Hepatocyte (in vitro differentiated cells): Measurements from ENCODE around the gene USO1.

ENCODE experiments used
- CTCF ChIP-seq: fragments of 200-600 bp; sonication (generic); IDR thresholded peaks from 2 replicates; pipeline ENCODE4 v1.5.1; 2016; ENCODE audit warnings: antibody characterized with exemption, mild to moderate bottlenecking; ENCODE audit not compliant: poor library complexity
- EZH2 ChIP-seq: fragments of 200-600 bp; sonication (generic); IDR thresholded peaks from 2 replicates; pipeline ENCODE4 v1.6.1; 2016; ENCODE audit warnings: antibody characterized with exemption, mild to moderate bottlenecking, borderline replicate concordance
- EZH2phosphoT487 ChIP-seq: fragments of 200-600 bp; sonication (generic); IDR thresholded peaks from one replicate; pipeline ENCODE4 v1.6.1; 2018; ENCODE audit warnings: antibody characterized with exemption, mild to moderate bottlenecking, low read depth, moderate library complexity; ENCODE audit not compliant: unreplicated experiment, severe bottlenecking

- TF ChIP-seq CTCF (no peak), EZH2 (no peak), EZH2phosphoT487 (no peak)
Observed at GRCh38 chr4:75705198-75705977, 19.0 kb upstream of the USO1 start.
